PC-3 (cell line): ENCODE data around the gene CFAP46. TPM values are rescaled to one million over a fixed set of nuclear protein-coding genes. Genes with fewer than 3 reads are reported as not detected.
"Not testable (repeated sequence)": the region's sequence is repeated elsewhere in the genome, so short reads cannot be mapped to it uniquely, and the experiment has no call there.

ENCODE experiments used
- ATAC-seq: fragments of 200-7000 bp; cut with Tn5 transposase; 2 replicates; pipeline ENCODE4 v1.9.1; 2020; ENCODE audit warnings: mild to moderate bottlenecking, moderate library complexity
- BruUV-seq: library from RNA; stranded (reverse); fragments of 400-500 nt; replicated peaks from 2 replicates; lab custom pipeline; 2021; lab: Mats Ljungman, UMichigan
- CTCF ChIA-PET: fragments of 300-600 bp; sonication (Branson Sonifier 250); formaldehyde crosslinking; loops from one replicate; lab custom pipeline; 2022; ENCODE audit warnings: antibody characterized with exemption; lab: Charles Lee
- POLR2A ChIA-PET: fragments of 300-600 bp; sonication (Branson Sonifier 250); formaldehyde crosslinking; loops from one replicate; lab custom pipeline; 2022; ENCODE audit warnings: antibody characterized with exemption; ENCODE audit not compliant: unreplicated experiment; lab: Charles Lee
- DNase-seq: peaks from one replicate; pipeline ENCODE4 v3.0.0-alpha.2; 2015
- H2AFZ ChIP-seq: fragments of 300-600 bp; sonication (generic); 2 replicates; pipeline ENCODE4 v1.6.0; 2016; ENCODE audit warnings: antibody characterized with exemption, low read length
- H3F3A ChIP-seq: fragments of 300-600 bp; sonication (generic); one replicate; pipeline ENCODE4 v1.6.0; 2017; ENCODE audit warnings: antibody characterized with exemption, low read length, control low read depth, mild to moderate bottlenecking; ENCODE audit not compliant: unreplicated experiment
- H3K27ac ChIP-seq: fragments of 300-600 bp; sonication (generic); 2 replicates; pipeline ENCODE4 v1.5.1; 2016; ENCODE audit warnings: mild to moderate bottlenecking, low read length
- H3K27me3 ChIP-seq: fragments of 300-600 bp; sonication (generic); 2 replicates; pipeline ENCODE4 v1.6.1; 2016; ENCODE audit warnings: low read length, mixed read lengths
- H3K36me3 ChIP-seq: fragments of 300-600 bp; sonication (generic); 2 replicates; pipeline ENCODE4 v1.6.1; 2016; ENCODE audit warnings: low read depth, mixed run types, low read length, mixed read lengths
- H3K4me1 ChIP-seq: fragments of 300-600 bp; sonication (generic); 2 replicates; pipeline ENCODE4 v1.5.1; 2016; ENCODE audit warnings: low read length; ENCODE audit not compliant: insufficient read depth
- H3K4me2 ChIP-seq: fragments of 300-600 bp; sonication (generic); 2 replicates; pipeline ENCODE4 v1.6.0; 2016; ENCODE audit warnings: low read length
- H3K4me3 ChIP-seq: fragments of 300-600 bp; sonication (generic); 2 replicates; pipeline ENCODE4 v1.5.1; 2016; ENCODE audit warnings: mild to moderate bottlenecking, low read length, mixed read lengths
- H3K79me2 ChIP-seq: fragments of 300-600 bp; sonication (generic); 2 replicates; pipeline ENCODE4 v1.6.1; 2017; ENCODE audit warnings: low read length, mixed read lengths
- H3K9ac ChIP-seq: fragments of 300-600 bp; sonication (generic); 2 replicates; pipeline ENCODE4 v1.6.0; 2016; ENCODE audit warnings: mild to moderate bottlenecking, low read length
- H3K9me2 ChIP-seq: fragments of 300-600 bp; sonication (generic); replicated peaks from 2 replicates; pipeline ENCODE4 v1.6.1; 2016; ENCODE audit warnings: mixed run types, low read length, mixed read lengths
- H3K9me3 ChIP-seq: fragments of 300-600 bp; sonication (generic); 2 replicates; pipeline ENCODE4 v1.6.1; 2016; ENCODE audit warnings: low read length, mixed read lengths
- H4K20me1 ChIP-seq: fragments of 300-600 bp; sonication (generic); 2 replicates; pipeline ENCODE4 v1.6.1; 2016; ENCODE audit warnings: low read length, mixed read lengths
- EZH2 ChIP-seq: fragments of 300-600 bp; sonication (generic); IDR thresholded peaks from one replicate; pipeline ENCODE4 v1.6.1; 2017; ENCODE audit warnings: antibody characterized with exemption, mild to moderate bottlenecking, low read length; ENCODE audit not compliant: unreplicated experiment
- EZH2phosphoT487 ChIP-seq: fragments of 300-600 bp; sonication (generic); IDR thresholded peaks from 2 replicates; pipeline ENCODE4 v1.6.1; 2018; ENCODE audit warnings: mild to moderate bottlenecking, antibody characterized with exemption, low read length, borderline replicate concordance
- intact Hi-C: fragments of 100-400 bp; cut with micrococcal nuclease; formaldehyde crosslinking; loops from 2 replicates; pipeline ENCODE4 v1.9.0; 2023
- total RNA-seq: library from RNA; depleted of rRNA; stranded (reverse); fragments of >200 nt; gene quantifications from 2 replicates; pipeline ENCODE4 v1.2.3, GENCODE V29; 2014
- TF ChIP-seq, protein P1 (sequence below): fragments of 300-600 bp; sonication (generic); conservative IDR thresholded peaks from 2 replicates; pipeline ENCODE4 v1.5.1; 2017; ENCODE audit warnings: antibody characterized with exemption, low read depth, mild to moderate bottlenecking, low read length

CFAP46 gene
- total RNA-seq, 1 experiment from 2014 or later = 0.04 TPM

DNA sequence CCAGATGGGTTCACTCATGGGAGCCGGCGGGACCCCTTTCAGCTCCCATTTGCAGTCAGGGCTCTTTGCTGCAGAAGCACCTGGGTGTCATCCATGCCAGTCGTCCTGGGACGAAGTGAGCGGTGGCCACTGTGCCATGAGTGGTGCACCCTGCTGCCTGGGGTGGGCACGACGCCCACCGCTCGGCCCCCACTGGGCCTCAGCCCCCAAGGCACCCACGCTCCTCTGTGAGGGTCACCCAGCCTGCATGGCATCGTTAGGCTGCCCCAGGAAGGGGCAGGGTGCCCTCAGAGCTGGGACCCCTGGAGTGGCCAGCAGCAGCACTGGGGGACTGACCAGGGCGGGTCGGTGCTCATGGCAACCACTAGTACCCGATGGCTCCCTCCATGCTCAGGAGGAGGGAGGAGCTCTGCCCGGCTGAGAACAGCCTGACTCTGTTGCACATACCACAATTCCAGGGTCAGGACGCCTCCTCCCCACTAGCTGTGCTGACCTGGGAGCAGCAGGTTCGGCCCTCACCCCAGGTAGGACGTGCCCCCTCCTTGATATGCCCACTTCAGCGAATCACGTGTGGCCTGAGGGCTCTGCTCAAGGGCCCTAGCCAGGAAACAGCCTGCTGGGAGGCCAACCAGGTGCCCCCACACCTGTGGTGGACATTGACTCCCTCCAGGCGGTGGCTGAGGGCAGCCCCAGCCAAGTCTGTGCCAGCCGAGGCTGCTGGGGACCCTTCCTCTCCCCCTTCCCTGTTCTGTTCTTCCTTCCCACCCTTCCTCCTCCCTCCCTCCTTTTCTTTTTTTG is 28.5 kb upstream of the CFAP46 start:
- Histone ChIP-seq H3K27me3 (peaks cover 72% of the 10 kb centered on the region), H3K79me2 (no peaks in the 10 kb centered on the region), H3K9ac (no peak overlapping the region), H3K36me3 (no peaks in the 10 kb centered on the region), H3K27ac (no peak overlapping the region), H3F3A (no peaks in the 10 kb centered on the region), H3K9me3 (no peaks in the 10 kb centered on the region), H3K4me2 (no peak overlapping the region), H4K20me1 (no peaks in the 10 kb centered on the region), H3K4me3 (no peak overlapping the region), H3K4me1 (no peaks in the 10 kb centered on the region), H3K9me2 (no peaks in the 10 kb centered on the region), H2AFZ (no peak overlapping the region)
- no TSS peak for BruUV-seq
- intact Hi-C loops = no loop called here
- POLR2A ChIA-PET = no interaction called here
- CTCF ChIA-PET = no interaction called here
- DNase-seq = no peak
- no peak for TF ChIP-seq EZH2
- ATAC-seq = no peak

DNA sequence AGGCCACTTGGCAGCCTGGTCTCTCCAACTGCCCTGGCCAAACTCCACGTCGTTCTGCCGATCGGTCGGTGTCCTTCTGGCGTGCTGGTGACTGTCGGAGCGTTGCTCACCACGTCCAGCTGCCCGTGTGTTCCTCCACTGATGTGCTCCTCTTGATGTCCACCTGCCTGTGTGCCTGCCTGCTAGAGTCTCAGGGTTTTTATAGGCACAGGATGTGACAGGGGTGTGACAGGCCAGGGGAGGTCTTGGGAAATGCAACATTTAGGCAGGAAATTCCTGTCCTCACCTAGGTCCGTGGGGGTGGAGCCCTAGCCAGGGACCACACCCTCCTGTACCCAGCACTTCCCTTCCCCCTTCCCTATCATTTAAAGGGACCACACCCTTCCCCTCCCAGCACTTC is 25.2 kb upstream of the CFAP46 start:
- H3K36me3 ChIP-seq = no peaks in the 10 kb centered on the region
- H3K27me3 ChIP-seq = peaks cover 39% of the 10 kb centered on the region
- no peaks in the 10 kb centered on the region for H3K9me2 ChIP-seq
- no peak overlapping the region for H3K4me3 ChIP-seq
- H3K4me2 ChIP-seq = no peak overlapping the region
- no peaks in the 10 kb centered on the region for H3K9me3 ChIP-seq
- no peak for ATAC-seq
- ChIA-PET CTCF (no interaction called here), POLR2A (no interaction called here)
- BruUV-seq = no TSS peak
- DNase-seq = peak; percentile 41
- no peak overlapping the region for H3K27ac ChIP-seq
- H3F3A ChIP-seq = no peaks in the 10 kb centered on the region
- H2AFZ ChIP-seq = no peak overlapping the region
- intact Hi-C loops = no loop called here
- no peaks in the 10 kb centered on the region for H3K79me2 ChIP-seq
- no peaks in the 10 kb centered on the region for H3K4me1 ChIP-seq
- H4K20me1 ChIP-seq = no peaks in the 10 kb centered on the region
- no peak for TF ChIP-seq EZH2
- TF ChIP-seq, protein P1, sequence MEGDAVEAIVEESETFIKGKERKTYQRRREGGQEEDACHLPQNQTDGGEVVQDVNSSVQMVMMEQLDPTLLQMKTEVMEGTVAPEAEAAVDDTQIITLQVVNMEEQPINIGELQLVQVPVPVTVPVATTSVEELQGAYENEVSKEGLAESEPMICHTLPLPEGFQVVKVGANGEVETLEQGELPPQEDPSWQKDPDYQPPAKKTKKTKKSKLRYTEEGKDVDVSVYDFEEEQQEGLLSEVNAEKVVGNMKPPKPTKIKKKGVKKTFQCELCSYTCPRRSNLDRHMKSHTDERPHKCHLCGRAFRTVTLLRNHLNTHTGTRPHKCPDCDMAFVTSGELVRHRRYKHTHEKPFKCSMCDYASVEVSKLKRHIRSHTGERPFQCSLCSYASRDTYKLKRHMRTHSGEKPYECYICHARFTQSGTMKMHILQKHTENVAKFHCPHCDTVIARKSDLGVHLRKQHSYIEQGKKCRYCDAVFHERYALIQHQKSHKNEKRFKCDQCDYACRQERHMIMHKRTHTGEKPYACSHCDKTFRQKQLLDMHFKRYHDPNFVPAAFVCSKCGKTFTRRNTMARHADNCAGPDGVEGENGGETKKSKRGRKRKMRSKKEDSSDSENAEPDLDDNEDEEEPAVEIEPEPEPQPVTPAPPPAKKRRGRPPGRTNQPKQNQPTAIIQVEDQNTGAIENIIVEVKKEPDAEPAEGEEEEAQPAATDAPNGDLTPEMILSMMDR = no peak
- TF ChIP-seq EZH2phosphoT487 = no peak
- H3K9ac ChIP-seq = no peak overlapping the region

DNA sequence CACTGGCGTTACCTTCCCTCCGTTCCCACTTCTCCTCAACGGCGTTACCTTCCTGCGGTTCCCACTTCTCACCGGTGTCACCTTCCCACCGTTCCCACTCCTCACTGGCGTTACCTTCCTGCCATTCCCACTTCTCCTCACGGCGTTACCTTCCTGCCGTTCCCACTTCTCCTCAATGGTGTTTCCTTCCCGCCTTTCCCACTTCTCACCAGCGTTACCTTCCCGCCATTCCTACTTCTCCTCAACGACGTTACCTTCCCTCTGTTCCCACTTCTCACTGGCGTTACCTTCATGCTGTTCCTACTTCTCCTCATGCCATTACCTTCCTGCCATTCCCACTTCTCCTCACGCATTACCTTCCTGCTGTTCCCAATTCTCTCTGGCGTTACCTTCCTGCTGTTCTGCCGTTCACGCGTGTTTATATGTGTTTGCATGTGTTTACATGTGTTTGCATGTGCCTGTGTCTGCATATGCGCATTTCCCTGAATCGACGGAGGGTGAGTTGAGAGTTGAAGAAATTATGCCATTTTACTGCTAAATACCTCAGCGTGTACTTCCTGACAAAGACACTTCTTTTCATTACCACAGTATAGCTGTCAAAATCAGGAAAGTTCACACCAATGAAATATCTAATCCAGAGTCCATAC is 23.2 kb upstream of the CFAP46 start:
- intact Hi-C loops = no loop called here
- ATAC-seq = no peak
- no TSS peak for BruUV-seq
- Histone ChIP-seq H3K9me2 (no peaks in the 10 kb centered on the region), H3K4me1 (peaks cover 4% of the 10 kb centered on the region; the same call in 1 of the 2 replicates), H2AFZ (no peak overlapping the region), H4K20me1 (no peaks in the 10 kb centered on the region), H3K9ac (no peak overlapping the region), H3K79me2 (no peaks in the 10 kb centered on the region), H3K4me3 (no peak overlapping the region), H3K4me2 (no peak overlapping the region), H3K27me3 (peaks cover 19% of the 10 kb centered on the region), H3K36me3 (no peaks in the 10 kb centered on the region), H3F3A (no peaks in the 10 kb centered on the region), H3K9me3 (no peaks in the 10 kb centered on the region), H3K27ac (no peak overlapping the region)
- DNase-seq = no peak
- ChIA-PET CTCF (no interaction called here), POLR2A (no interaction called here)
- no peak for TF ChIP-seq EZH2
- TF ChIP-seq EZH2phosphoT487 = no peak
- TF ChIP-seq, protein P1 = no peak

DNA sequence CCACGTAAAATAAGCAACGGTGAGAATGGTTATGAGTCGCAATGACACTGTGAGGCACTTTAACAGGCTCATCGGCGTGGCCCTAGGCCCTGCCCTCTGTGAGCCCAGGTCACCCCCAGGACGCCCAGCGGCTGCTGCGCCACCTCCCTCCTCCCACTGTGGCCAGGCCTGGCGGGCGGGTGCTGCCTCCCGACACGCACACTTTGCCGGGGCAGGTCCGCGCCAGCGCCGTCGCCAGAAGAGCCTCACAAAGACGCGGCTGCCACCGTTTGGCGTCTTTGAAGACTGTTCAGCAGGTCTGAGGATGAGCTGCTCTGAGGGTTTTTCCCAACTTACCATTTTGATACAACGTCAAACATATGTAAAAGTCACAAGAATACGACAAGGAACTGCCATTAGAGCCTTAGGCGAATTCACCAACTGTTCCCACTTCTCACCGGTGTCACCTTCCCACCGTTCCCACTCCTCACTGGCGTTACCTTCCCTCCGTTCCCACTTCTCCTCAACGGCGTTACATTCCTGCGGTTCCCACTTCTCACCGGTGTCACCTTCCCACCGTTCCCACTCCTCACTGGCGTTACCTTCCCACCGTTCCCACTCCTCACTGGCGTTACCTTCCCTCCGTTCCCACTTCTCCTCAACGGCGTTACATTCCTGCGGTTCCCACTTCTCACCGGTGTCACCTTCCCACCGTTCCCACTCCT is 22.5 kb upstream of the CFAP46 start:
- H3K4me3 ChIP-seq, H3K9me2 ChIP-seq, H3K4me1 ChIP-seq, H3K36me3 ChIP-seq, H3K79me2 ChIP-seq, H3K27ac ChIP-seq, CTCF ChIA-PET, intact Hi-C loops, H3K4me2 ChIP-seq, ATAC-seq, H3K9ac ChIP-seq, H3K9me3 ChIP-seq, H3F3A ChIP-seq, H4K20me1 ChIP-seq, DNase-seq, H2AFZ ChIP-seq, POLR2A ChIA-PET, BruUV-seq: not testable (repeated sequence)
- H3K27me3 ChIP-seq = peaks cover 12% of the 10 kb centered on the region; the same call in 1 of the 2 replicates
